GM12878 (cell line): Measurements from ENCODE around the gene CDKN2AIPNL. TPM values are rescaled to one million over a fixed set of nuclear protein-coding genes. Genes with fewer than 3 reads are reported as not detected.

ENCODE experiments used
- BACH1 ChIP-seq: fragments of 450-650 bp; IDR thresholded peaks from 2 replicates; pipeline ENCODE4 v1.6.1; 2017; ENCODE audit warnings: mild to moderate bottlenecking, borderline replicate concordance
- CBX3 ChIP-seq: fragments of 200-600 bp; sonication (generic); IDR thresholded peaks from 2 replicates; pipeline ENCODE4 v1.6.1; 2016; ENCODE audit warnings: low read depth, borderline replicate concordance
- CREM ChIP-seq: IDR thresholded peaks from 2 replicates; pipeline ENCODE4 v1.6.1; 2014; ENCODE audit warnings: antibody characterized with exemption, low read depth
- EED ChIP-seq: sonication (generic); IDR thresholded peaks from 2 replicates; pipeline ENCODE4 v1.6.1; 2016; ENCODE audit warnings: antibody characterized with exemption, low read depth
- IKZF2 ChIP-seq, 2 experiments: fragments of 450-650 bp; IDR thresholded peaks; 2 replicates each; pipeline ENCODE4 v1.6.1; 2017; ENCODE audit warnings: mild to moderate bottlenecking in 2 of 2, moderate library complexity in 2 of 2
- JUNB ChIP-seq: IDR thresholded peaks from 2 replicates; pipeline ENCODE4 v1.6.1; 2016; ENCODE audit warnings: antibody characterized with exemption, mild to moderate bottlenecking
- MEF2A ChIP-seq: IDR thresholded peaks from 2 replicates; pipeline ENCODE4 v1.6.1; 2011; ENCODE audit warnings: low read depth, mild to moderate bottlenecking, low read length, moderate library complexity; ENCODE audit not compliant: insufficient read depth
- NFYB ChIP-seq: IDR thresholded peaks from 2 replicates; pipeline ENCODE4 v1.6.1; 2011; ENCODE audit warnings: low read depth, mild to moderate bottlenecking, low read length, improper control_type of control experiment, moderate library complexity; ENCODE audit not compliant: insufficient read depth
- POLR2AphosphoS5 ChIP-seq: IDR thresholded peaks from 2 replicates; pipeline ENCODE4 v1.6.1; 2011; ENCODE audit warnings: mild to moderate bottlenecking, low read length, inconsistent platforms
- POU2F2 ChIP-seq: IDR thresholded peaks from 3 replicates; pipeline ENCODE4 v1.6.1; 2011; ENCODE audit warnings: low read depth, mild to moderate bottlenecking, low read length, borderline replicate concordance
- RCOR1 ChIP-seq: conservative IDR thresholded peaks from 2 replicates; pipeline ENCODE4 v1.6.1; 2012; ENCODE audit warnings: low read depth, low read length, improper control_type of control experiment
- RELB ChIP-seq: fragments of 450-650 bp; IDR thresholded peaks from 2 replicates; pipeline ENCODE4 v1.6.1; 2017; ENCODE audit warnings: low read depth, mild to moderate bottlenecking, moderate library complexity
- REST ChIP-seq: IDR thresholded peaks from 2 replicates; pipeline ENCODE4 v1.6.1; 2012; ENCODE audit warnings: mild to moderate bottlenecking, low read depth, low read length
- SMAD5 ChIP-seq: IDR thresholded peaks from 2 replicates; pipeline ENCODE4 v1.6.1; 2016; ENCODE audit warnings: antibody characterized with exemption, low read depth
- SMC3 ChIP-seq: IDR thresholded peaks from 2 replicates; pipeline ENCODE4 v1.6.1; 2011; ENCODE audit warnings: low read length, improper control_type of control experiment, borderline replicate concordance
- STAT1 ChIP-seq: fragments of 450-650 bp; conservative IDR thresholded peaks from 2 replicates; pipeline ENCODE4 v1.6.1; 2014; ENCODE audit warnings: antibody characterized with exemption, mild to moderate bottlenecking
- WRNIP1 ChIP-seq: IDR thresholded peaks from 2 replicates; pipeline ENCODE4 v1.6.1; 2011; ENCODE audit warnings: low read depth, low read length, improper control_type of control experiment, borderline replicate concordance
- YY1 ChIP-seq: IDR thresholded peaks from 2 replicates; pipeline ENCODE4 v1.6.1; 2011; ENCODE audit warnings: low read depth, mild to moderate bottlenecking, low read length
- ZNF207 ChIP-seq: fragments of 450-650 bp; IDR thresholded peaks from 2 replicates; pipeline ENCODE4 v1.6.1; 2014; ENCODE audit warnings: antibody characterized with exemption, mild to moderate bottlenecking, borderline replicate concordance
- polyA plus RNA-seq, 11 experiments: library from polyadenylated mRNA; depleted of rRNA in 4 of 11; unstranded in 6 of 11; stranded (reverse) in 5 of 11; fragments of >200 nt; fragmentation: Nextera tagmentation in 4 of 11; fragmentation: Illumina TruSeq in 1 of 11; extraction: Ambion mirVana in 4 of 11; extraction: Trizol in 1 of 11; gene quantifications; 1 replicate in 1 of 11; 2 replicates in 10 of 11; pipeline versions ENCODE4 v1.2.1 to v1.2.3, GENCODE V29; 2011 to 2016; ENCODE audit warnings: inconsistent platforms in 2 of 11, missing spikeins in 2 of 11, low read depth in 1 of 11
- total RNA-seq, 4 experiments: library from RNA; depleted of rRNA in 3 of 4; stranded (reverse); fragments of >200 nt in 3 of 4; fragmentation: Illumina TruSeq in 1 of 4; extraction: Trizol in 1 of 4; gene quantifications; 2 replicates each; pipeline versions ENCODE4 v1.2.1 to v1.2.3, GENCODE V29; 2013 to 2021
- TF ChIP-seq, protein P1 (sequence below): fragments of 450-650 bp; IDR thresholded peaks from 2 replicates; pipeline ENCODE4 v1.6.1; 2018; ENCODE audit warnings: mild to moderate bottlenecking, low read depth, moderate library complexity; ENCODE audit not compliant: partially characterized antibody

CDKN2AIPNL gene
- total and polyA plus RNA-seq, 10 of the 15 experiments (the other 5 are each of a cell fraction or from before 2014, with no cell fraction given): 23.5 to 72.0 (median 36.6) TPM

- TF ChIP-seq REST (no peak), IKZF2 (IDR thresholded peaks at IDR 0.05) (peak; percentile 97), CBX3 (no peak), CREM (peak; percentile 86), MEF2A (0 out of 2 replicates have a peak, but pooled peaks have one; percentile 37), STAT1 (peak; percentile 94; the same call in 1 of the 2 replicates), RELB (peak; percentile 99), EED (peak; percentile 69; the same call in 1 of the 2 replicates), SMAD5 (peak; percentile 26), SMC3 (no peak), BACH1 (no peak; the same call in 1 of the 2 replicates), YY1 (peak; percentile 71; the same call in 1 of the 2 replicates), RCOR1 (no peak), ZNF207 (peak; percentile 96), POU2F2 (peak; percentile 57; the same call in 1 of the 3 replicates), JUNB (no peak), WRNIP1 (no peak), POLR2AphosphoS5 (peak; percentile 73), NFYB (no peak)
- TF ChIP-seq, protein P1, sequence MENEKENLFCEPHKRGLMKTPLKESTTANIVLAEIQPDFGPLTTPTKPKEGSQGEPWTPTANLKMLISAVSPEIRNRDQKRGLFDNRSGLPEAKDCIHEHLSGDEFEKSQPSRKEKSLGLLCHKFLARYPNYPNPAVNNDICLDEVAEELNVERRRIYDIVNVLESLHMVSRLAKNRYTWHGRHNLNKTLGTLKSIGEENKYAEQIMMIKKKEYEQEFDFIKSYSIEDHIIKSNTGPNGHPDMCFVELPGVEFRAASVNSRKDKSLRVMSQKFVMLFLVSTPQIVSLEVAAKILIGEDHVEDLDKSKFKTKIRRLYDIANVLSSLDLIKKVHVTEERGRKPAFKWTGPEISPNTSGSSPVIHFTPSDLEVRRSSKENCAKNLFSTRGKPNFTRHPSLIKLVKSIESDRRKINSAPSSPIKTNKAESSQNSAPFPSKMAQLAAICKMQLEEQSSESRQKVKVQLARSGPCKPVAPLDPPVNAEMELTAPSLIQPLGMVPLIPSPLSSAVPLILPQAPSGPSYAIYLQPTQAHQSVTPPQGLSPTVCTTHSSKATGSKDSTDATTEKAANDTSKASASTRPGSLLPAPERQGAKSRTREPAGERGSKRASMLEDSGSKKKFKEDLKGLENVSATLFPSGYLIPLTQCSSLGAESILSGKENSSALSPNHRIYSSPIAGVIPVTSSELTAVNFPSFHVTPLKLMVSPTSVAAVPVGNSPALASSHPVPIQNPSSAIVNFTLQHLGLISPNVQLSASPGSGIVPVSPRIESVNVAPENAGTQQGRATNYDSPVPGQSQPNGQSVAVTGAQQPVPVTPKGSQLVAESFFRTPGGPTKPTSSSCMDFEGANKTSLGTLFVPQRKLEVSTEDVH: peak; percentile 60
These were observed 40.5 kb downstream of the CDKN2AIPNL start, which contains the start of gene UBE2B (continued) for GRCh38 chr5:134370871-134371833.
